Type B pancreatic cell (in vitro differentiated cells): ENCODE results near the gene NT5C2. TPM values are rescaled to one million over a fixed set of nuclear protein-coding genes. Genes with fewer than 3 reads are reported as not detected.
"Not testable (repeated sequence)": the region's sequence is repeated elsewhere in the genome, so short reads cannot be mapped to it uniquely, and the experiment has no call there.

Source experiments
- DNase-seq: peaks from one replicate; pipeline ENCODE4 v3.0.0; 2021; ENCODE audit warnings: mixed read lengths; ENCODE audit not compliant: unreplicated experiment; ENCODE audit errors: extremely low spot score
- H3K27ac Mint-ChIP-seq: 2 replicates; pipeline ENCODE4 v1.8.0; 2021; ENCODE audit warnings: mild to moderate bottlenecking, mixed read lengths
- H3K27me3 Mint-ChIP-seq: 2 replicates; pipeline ENCODE4 v1.8.0; 2021; ENCODE audit warnings: mixed read lengths
- H3K36me3 Mint-ChIP-seq: 2 replicates; pipeline ENCODE4 v1.8.0; 2021; ENCODE audit warnings: mixed read lengths
- H3K4me1 Mint-ChIP-seq: one replicate; pipeline ENCODE4 v1.8.0; 2021; ENCODE audit warnings: mixed read lengths; ENCODE audit not compliant: unreplicated experiment
- H3K4me3 Mint-ChIP-seq: 2 replicates; pipeline ENCODE4 v1.8.0; 2021; ENCODE audit warnings: mild to moderate bottlenecking, mixed read lengths
- H3K9me3 Mint-ChIP-seq: 2 replicates; pipeline ENCODE4 v1.8.0; 2021; ENCODE audit warnings: mixed read lengths
- total RNA-seq: library from RNA; stranded (reverse); gene quantifications from 2 replicates; pipeline ENCODE4 v1.2.1, GENCODE V29; 2021; ENCODE audit warnings: low replicate concordance
- TF ChIP-seq, protein P1 (sequence below): fragments of 200-600 bp; sonication (generic); conservative IDR thresholded peaks from 2 replicates; pipeline ENCODE4 v1.5.0; 2021; ENCODE audit warnings: antibody characterized with exemption, mild to moderate bottlenecking

The NT5C2 gene
- total RNA-seq, 1 donor from 2014 or later = 96.5 TPM

DNA sequence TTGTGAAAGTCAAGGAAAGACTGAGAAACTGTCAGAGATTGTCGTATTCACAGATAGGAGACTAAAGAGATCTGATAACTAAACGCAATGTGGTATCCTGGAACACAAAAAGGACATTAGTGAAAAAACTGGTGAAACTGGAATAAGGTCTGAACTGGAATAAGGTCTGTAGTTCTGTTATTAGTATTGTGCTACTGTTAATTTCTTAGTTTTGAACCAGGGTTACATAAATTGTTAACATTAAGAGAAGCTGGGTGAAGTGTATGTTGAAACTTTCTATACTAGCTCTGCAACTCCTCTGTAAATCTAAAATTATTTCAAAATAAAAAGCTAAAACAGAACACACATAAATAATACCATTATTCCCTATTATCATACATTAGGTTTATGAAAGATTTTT lies 3.4 kb upstream of the NT5C2 start:
- Mint-ChIP-seq H3K4me1 (peaks cover 14% of the 10 kb centered on the region), H3K27me3 (no peaks in the 10 kb centered on the region), H3K4me3 (no peak overlapping the region), H3K36me3 (no peaks in the 10 kb centered on the region), H3K9me3 (no peaks in the 10 kb centered on the region), H3K27ac (no peak overlapping the region)
- TF ChIP-seq, protein P1, sequence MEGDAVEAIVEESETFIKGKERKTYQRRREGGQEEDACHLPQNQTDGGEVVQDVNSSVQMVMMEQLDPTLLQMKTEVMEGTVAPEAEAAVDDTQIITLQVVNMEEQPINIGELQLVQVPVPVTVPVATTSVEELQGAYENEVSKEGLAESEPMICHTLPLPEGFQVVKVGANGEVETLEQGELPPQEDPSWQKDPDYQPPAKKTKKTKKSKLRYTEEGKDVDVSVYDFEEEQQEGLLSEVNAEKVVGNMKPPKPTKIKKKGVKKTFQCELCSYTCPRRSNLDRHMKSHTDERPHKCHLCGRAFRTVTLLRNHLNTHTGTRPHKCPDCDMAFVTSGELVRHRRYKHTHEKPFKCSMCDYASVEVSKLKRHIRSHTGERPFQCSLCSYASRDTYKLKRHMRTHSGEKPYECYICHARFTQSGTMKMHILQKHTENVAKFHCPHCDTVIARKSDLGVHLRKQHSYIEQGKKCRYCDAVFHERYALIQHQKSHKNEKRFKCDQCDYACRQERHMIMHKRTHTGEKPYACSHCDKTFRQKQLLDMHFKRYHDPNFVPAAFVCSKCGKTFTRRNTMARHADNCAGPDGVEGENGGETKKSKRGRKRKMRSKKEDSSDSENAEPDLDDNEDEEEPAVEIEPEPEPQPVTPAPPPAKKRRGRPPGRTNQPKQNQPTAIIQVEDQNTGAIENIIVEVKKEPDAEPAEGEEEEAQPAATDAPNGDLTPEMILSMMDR = no peak
- DNase-seq = no peak

- H3K4me1 Mint-ChIP-seq = peaks cover 28% of the 10 kb centered on the region
- TF ChIP-seq, protein P1 = no peak
These were observed 903 bp upstream of the NT5C2 start for GRCh38 chr10:103193820-103194529.

DNA sequence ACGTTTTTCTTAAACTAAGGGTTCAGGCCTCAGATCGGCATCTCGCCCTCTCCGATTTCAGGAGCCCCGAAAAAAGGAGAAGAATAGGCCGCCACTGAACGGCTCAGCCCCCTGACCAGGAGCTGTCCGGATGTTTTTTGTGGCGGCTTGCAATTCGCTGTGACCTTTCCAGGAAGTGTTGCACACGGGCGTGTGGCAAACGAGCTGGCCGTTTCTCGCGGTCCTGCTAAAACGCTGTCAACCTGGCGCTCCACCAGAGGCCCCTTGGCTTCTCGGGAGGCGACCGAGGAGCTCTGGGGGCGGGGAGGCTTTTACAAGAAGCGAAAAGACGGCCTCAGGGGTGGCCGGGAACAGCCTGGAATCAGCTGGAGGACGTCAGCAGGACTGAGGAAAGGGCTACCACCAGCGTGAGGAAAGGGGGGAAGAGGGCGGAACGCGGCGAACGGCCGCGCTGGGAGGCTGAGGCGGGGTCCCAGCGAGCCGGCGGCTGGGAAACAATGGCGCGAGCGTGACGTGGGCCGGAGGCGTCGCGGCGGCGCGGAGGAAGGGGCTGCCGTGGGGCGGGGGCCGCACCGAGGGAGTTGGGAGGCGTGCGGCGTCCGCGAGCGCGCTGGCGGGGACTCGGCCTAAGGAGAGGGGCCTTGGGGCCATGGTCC lies 493 bp downstream of the NT5C2 start:
- Mint-ChIP-seq H3K4me1 (peaks cover 36% of the 10 kb centered on the region), H3K4me3 (peak overlapping the region; percentile 99), H3K9me3 (no peaks in the 10 kb centered on the region), H3K27me3 (no peaks in the 10 kb centered on the region), H3K27ac (peak overlapping the region; percentile 98), H3K36me3 (peaks cover 12% of the 10 kb centered on the region)
- DNase-seq = peak; percentile 80
- TF ChIP-seq, protein P1 = no peak

More at GRCh38 chr10:103193820-103194529, 903 bp upstream of the NT5C2 start:
- Mint-ChIP-seq H3K4me3 (peak overlapping the region; percentile 91), H3K27me3 (no peaks in the 10 kb centered on the region), H3K9me3 (no peaks in the 10 kb centered on the region), H3K27ac (peak overlapping the region; percentile 85), H3K36me3 (peaks cover 5% of the 10 kb centered on the region)
- DNase-seq = no peak

DNA sequence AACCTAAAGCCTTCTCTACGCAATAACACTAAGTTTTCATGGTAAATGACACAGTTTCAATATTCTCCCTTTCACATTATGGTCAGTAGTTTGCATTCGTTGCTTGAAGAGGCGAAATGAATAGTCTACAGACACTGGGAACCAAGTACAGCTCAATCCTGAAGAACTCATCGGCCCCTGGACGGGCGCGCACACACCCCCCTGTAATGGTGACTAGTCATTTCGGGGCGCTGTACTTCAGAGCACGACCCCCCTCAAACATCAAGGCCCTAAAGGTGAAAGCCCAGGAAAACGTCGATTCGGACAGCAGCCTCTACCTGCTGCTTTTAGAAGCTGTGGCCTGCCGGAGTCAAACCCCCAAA lies 1.0 kb downstream of the NT5C2 start:
- peak overlapping the region; percentile 99 for H3K4me3 Mint-ChIP-seq
- H3K9me3 Mint-ChIP-seq = no peaks in the 10 kb centered on the region
- H3K36me3 Mint-ChIP-seq = peaks cover 12% of the 10 kb centered on the region
- H3K27ac Mint-ChIP-seq = peak overlapping the region; percentile 98
- TF ChIP-seq, protein P1 = no peak
- no peak for DNase-seq
- H3K27me3 Mint-ChIP-seq = no peaks in the 10 kb centered on the region
- H3K4me1 Mint-ChIP-seq = peaks cover 36% of the 10 kb centered on the region

- Mint-ChIP-seq H3K4me3 (peak overlapping the region; percentile 99), H3K4me1 (peaks cover 36% of the 10 kb centered on the region), H3K36me3 (peaks cover 12% of the 10 kb centered on the region), H3K27ac (peak overlapping the region; percentile 98)
- not testable (repeated sequence) for H3K27me3 Mint-ChIP-seq, H3K9me3 Mint-ChIP-seq, DNase-seq
These were observed 1.9 kb downstream of the NT5C2 start for GRCh38 chr10:103191198-103191597.

DNA sequence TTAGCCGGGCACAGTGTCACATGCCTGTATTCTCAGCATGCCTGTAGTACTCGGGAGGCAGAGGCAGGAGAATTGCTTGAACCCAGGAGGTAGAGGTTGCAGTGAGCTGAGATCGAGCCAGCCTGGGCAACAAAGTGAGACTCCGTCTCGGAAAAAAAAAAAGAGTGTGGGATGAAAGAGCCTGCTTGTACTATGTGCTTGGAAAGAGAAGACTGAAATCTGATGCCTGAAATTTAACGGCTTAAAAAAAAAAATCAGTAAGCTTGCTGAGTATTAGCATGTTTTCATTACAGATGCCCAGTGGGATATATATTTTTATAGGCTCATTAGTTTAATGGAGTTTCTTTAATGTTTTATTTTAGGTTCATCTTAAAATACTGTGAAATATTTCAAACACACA lies 4.2 kb downstream of the NT5C2 start:
- Mint-ChIP-seq H3K4me3 (peak overlapping the region; percentile 30), H3K27ac (peak overlapping the region; percentile 53), H3K36me3 (peaks cover 12% of the 10 kb centered on the region), H3K27me3 (no peaks in the 10 kb centered on the region), H3K4me1 (peaks cover 41% of the 10 kb centered on the region), H3K9me3 (no peaks in the 10 kb centered on the region)
- no peak for DNase-seq
- TF ChIP-seq, protein P1 = no peak
